Activated T-cell treated with anti-CD3 and anti-CD28 coated beads, Interleukin-2, amount 50 U/mL, for 1 hour (primary cell): ENCODE data around the gene OSTM1.
"Not testable (repeated sequence)": the region's sequence is repeated elsewhere in the genome, so short reads cannot be mapped to it uniquely, and the experiment has no call there.

Experiments
- DNase-seq: peaks from one replicate; pipeline ENCODE4 v3.0.0-alpha.2; 2020

The OSTM1 gene

GRCh38 chr6:108013787-108014439 is 60.6 kb downstream of the OSTM1 start:
- no peak for DNase-seq

GRCh38 chr6:108009894-108010293 is 64.6 kb downstream of the OSTM1 start:
- no peak for DNase-seq

DNA sequence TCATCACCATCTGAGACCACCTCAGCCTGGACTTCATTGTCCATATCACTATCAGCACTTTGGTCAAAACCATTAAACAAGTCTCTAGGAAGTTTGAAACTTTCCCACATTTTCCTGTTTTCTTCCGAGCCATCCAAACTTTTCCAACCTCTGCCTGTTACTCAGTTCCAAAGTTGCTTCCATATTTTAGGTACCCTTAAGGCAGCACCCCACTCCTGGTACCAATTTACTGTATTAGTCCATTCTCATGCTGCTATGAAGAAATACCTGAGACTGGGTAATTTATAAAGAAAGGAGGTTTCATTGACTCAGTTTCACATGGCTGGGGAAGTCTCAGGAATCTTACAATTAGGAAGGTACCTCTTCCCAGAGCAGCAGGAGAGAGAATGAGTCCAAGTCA is 65.3 kb downstream of the OSTM1 start:
- DNase-seq, result not testable (repeated sequence)

GRCh38 chr6:108008363-108008762 is 66.2 kb downstream of the OSTM1 start:
- DNase-seq, result no peak

DNA sequence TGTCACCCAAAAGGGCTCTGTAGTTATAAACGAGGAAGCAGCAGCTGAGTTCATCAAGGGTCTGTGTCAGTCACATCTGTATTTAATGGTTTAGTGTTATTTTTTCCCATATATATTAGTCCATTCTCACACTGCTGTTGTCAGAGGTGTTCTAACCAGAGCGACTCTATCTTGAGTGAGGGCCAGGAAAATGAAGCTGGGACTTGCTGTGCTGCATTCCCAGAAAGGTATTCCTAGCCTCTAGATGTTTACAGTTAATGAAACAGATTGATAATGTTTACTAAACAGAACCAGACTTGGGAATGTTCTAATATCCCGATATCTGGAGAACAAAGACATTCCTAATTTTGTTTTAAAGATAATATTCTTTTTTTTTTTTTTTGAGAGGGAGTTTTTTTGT is 68.6 kb downstream of the OSTM1 start:
- no peak for DNase-seq

DNA sequence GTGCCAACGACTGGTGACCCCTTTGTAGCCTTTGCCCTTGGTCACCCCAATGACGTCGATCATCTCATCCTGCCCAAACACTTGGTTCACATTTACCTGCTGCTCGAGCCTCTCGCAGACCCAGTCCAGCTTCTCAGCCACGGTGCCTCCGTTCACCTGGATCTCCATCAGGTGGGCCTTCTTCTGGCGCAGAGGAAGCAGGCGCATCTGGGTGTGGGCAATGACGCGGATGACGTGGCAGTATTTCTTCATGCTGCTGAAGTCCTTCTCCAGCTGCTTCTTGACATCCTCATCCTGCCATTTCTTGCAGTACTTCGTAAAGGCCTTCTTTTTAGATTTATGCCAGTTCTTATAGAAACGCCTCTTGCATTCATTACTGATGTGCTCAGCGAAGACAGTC is 69.7 kb downstream of the OSTM1 start:
- DNase-seq, result no peak

DNA sequence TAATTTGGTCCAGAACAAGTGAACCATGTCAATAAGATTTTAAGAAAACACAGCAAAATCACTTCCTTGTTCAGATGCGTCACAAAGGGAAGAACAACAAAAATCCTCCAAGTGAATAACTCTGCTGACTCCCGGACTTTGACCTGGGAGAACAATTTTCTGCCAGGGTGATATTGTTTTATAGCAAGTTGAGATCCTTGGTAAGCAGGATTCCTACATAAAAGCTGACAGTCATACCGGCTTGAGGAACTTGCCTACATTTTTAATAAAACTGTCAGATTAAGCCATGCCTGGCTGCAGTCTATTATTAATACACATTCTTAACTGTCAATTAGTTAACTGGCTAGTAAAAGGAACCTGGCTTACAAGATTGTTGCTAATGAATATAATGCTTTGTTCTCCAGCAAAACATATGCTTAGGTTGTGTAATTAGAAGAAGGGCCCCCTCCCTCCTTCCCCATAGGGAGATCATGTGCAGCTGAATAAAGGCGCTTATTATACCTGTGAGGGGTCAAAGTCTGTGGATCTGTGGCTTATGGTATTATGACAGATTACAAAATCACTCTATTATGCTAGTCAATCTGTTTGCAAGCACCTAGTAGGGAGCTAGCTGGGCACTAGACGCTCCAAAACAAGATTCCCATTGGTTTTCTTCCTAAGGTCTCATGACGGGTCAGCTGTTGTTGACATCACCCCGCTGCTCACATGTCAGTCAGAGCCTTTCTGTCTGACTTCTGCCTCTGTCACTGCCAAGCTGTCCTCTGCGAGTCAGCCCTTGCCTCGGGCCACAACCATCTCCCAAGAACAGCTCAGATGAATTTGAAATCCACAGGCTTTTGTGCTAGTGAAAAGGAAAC is 71.9 kb downstream of the OSTM1 start:
- DNase-seq, result no peak

DNA sequence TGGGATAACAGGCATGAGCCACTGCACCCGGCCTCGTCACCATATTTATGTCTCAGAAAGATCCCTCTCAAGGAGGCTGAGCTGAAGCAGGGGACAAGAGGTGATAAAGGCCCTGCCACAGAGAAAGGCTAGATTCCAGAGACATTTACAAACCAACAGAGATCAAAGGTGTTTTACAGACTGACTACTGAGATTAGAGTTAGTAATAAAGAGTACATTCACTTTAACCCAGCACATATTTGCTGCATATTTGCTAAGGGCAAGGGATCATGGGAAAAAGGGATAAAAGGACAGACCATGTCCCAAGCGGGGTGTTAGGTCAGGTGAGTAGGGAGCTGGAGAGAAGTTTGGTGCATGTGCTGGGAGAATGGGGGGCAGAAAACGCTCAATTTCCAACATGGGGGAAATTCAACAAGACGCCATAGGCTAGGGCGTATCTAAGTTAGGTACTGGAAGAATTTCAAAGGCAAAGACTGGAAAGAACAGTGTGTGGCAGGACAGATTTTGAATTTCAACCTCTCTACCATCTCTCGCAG is 72.8 kb downstream of the OSTM1 start:
- DNase-seq, result no peak

- not testable (repeated sequence) for DNase-seq
Observed at GRCh38 chr6:108000259-108000658, 74.3 kb downstream of the OSTM1 start.

DNA sequence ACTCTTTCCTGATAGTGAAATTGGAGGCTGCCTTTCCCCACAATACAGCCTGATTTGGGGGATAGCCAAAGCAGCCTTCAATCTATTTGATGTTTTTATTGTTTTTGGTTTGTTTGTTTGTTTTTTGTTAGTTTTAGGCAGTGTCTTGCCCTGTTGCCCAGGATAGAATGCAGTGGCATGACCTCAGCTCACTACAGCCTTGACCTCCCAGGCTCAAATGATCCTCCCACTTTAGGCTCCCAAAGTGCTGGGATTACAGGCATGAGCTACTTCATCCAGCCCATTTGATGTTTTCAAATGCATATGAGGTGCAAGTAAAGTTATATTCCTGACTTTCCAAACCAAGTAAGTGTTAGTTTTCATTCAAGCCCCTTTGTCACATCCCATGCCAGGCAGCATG is 75.2 kb downstream of the OSTM1 start:
- no peak for DNase-seq

- no peak for DNase-seq
Observed at GRCh38 chr6:107991772-107992550, 82.6 kb downstream of the OSTM1 start.
